Ascending aorta (tissue), 2 donors: Measurements from ENCODE around the gene A1BG. TPM values are rescaled to one million over a fixed set of nuclear protein-coding genes. Genes with fewer than 3 reads are reported as not detected.

ENCODE experiments used
- DNase-seq, 2 donors: peaks; one replicate each; pipeline ENCODE4 v3.0.0-alpha.2; 2019; ENCODE audit warnings: low spot score in 2 of 2
- H3K27ac ChIP-seq, 2 donors: fragments of 200-600 bp; sonication (generic); one replicate each; pipeline ENCODE4 v1.5.1; 2016 to 2017; ENCODE audit warnings: mild to moderate bottlenecking in 1 of 2
- H3K27me3 ChIP-seq: fragments of 200-600 bp; sonication (generic); one replicate; pipeline ENCODE4 v1.5.1; 2017
- H3K36me3 ChIP-seq, 2 donors: fragments of 200-600 bp; sonication (generic); one replicate each; pipeline ENCODE4 v1.5.1; 2016
- H3K4me1 ChIP-seq, 2 donors: fragments of 200-600 bp; sonication (generic); one replicate each; pipeline ENCODE4 v1.5.1; 2016 to 2017; ENCODE audit warnings: mild to moderate bottlenecking in 1 of 2
- H3K4me3 ChIP-seq, 2 donors: fragments of 200-600 bp; sonication (generic); one replicate each; pipeline ENCODE4 v1.5.1; 2016 to 2017; ENCODE audit warnings: mild to moderate bottlenecking in 1 of 2
- H3K9me3 ChIP-seq, 2 donors: fragments of 200-600 bp; sonication (generic); one replicate each; pipeline ENCODE4 v1.5.1; 2016
- CTCF ChIP-seq, 3 experiments: fragments of 200-600 bp in 2 of 3; fragments of 450-650 bp in 1 of 3; sonication (generic) in 2 of 3; IDR thresholded peaks; one replicate each; pipeline ENCODE4 v1.5.1; 2016 to 2019; ENCODE audit warnings: antibody characterized with exemption in 3 of 3, mild to moderate bottlenecking in 1 of 3, moderate library complexity in 1 of 3
- intact Hi-C: fragments of 100-400 bp; cut with DNase I; formaldehyde crosslinking; loops from one replicate; pipeline ENCODE4 v1.15.1; 2023
- total RNA-seq: library from RNA; depleted of rRNA; stranded (reverse); fragments of >200 nt; gene quantifications from one replicate; pipeline ENCODE4 v1.1.0, GENCODE V29; 2016

Gene A1BG
- total RNA-seq, 1 donor from 2014 or later = 0.32 TPM

GRCh38 chr19:58307736-58308135 lies 45.6 kb downstream of the A1BG start:
- intact Hi-C loops = loop anchor here (5.0 to 10.0 kb wide), 2 partner anchors 123 to 1465 kb away; partner anchors contain the start of genes PEG3, ZIM2 and ZNF274
- H3K27ac ChIP-seq = no peak overlapping the region
- peaks cover 0 to 7% of the 10 kb centered on the region in 2 donors for H3K4me1 ChIP-seq
- DNase-seq = no peak
- no peak for TF ChIP-seq CTCF (IDR thresholded peaks at IDR 0.05)
- no peaks in the 10 kb centered on the region for H3K27me3 ChIP-seq
- H3K4me3 ChIP-seq = no peak overlapping the region
- peaks cover 0 to 13% of the 10 kb centered on the region in 2 donors for H3K9me3 ChIP-seq
- peaks cover 8 to 52% of the 10 kb centered on the region in 2 donors for H3K36me3 ChIP-seq

GRCh38 chr19:58305932-58306323 lies 47.4 kb downstream of the A1BG start:
- intact Hi-C loops = loop anchor here (1.0 to 10.0 kb wide), 7 partner anchors 21 to 1464 kb away; partner anchors contain the start of genes PEG3, ZIM2, ZNF274 and ZNF497
- Histone ChIP-seq H3K36me3 (peaks cover 0 to 41% of the 10 kb centered on the region in 2 donors), H3K9me3 (peaks cover 0 to 28% of the 10 kb centered on the region in 2 donors), H3K4me1 (peaks cover 0 to 7% of the 10 kb centered on the region in 2 donors), H3K27me3 (no peaks in the 10 kb centered on the region), H3K27ac (peak overlapping the region; percentile 84 to 91), H3K4me3 (peak overlapping the region; percentile 77 to 87)
- no peak for TF ChIP-seq CTCF (IDR thresholded peaks at IDR 0.05)
- no peak for DNase-seq

GRCh38 chr19:58305065-58305931 lies 48.0 kb downstream of the A1BG start, which contains the start of gene ERVK3-1:
Gene ERVK3-1, plus strand, starts transcription at chr19:58305377. Its CDS starts 6,792 bp downstream, at chr19:58312169.
- Histone ChIP-seq H3K4me1 (peaks cover 0 to 7% of the 10 kb centered on the region in 2 donors), H3K27ac (peak within 1 kb of the TSS; percentile 84 to 91), H3K27me3 (no peaks in the 10 kb centered on the region), H3K4me3 (peak within 1 kb of the TSS; percentile 77 to 87), H3K36me3 (peaks cover 0 to 48% of the 10 kb centered on the region in 2 donors), H3K9me3 (peaks cover 0 to 33% of the 10 kb centered on the region in 2 donors)
- intact Hi-C loops = loop anchor here (1.0 to 10.0 kb wide), 7 partner anchors 22 to 1463 kb away; partner anchors contain the start of genes PEG3, ZIM2, ZNF274 and ZNF497
- peak in 1 of 3 experiments; percentile 48 for TF ChIP-seq CTCF (IDR thresholded peaks at IDR 0.05)
- DNase-seq = peak; percentile 88 to 98

GRCh38 chr19:58304748-58305064 lies 48.6 kb downstream of the A1BG start:
- H3K9me3 ChIP-seq = peaks cover 4 to 39% of the 10 kb centered on the region in 2 donors
- H3K4me3 ChIP-seq = peak overlapping the region; percentile 77 to 87
- DNase-seq = no peak
- intact Hi-C loops = loop anchor here (1.0 to 10.0 kb wide), 7 partner anchors 23 to 1462 kb away; partner anchors contain the start of genes PEG3, ZIM2, ZNF274 and ZNF497
- peaks cover 0 to 7% of the 10 kb centered on the region in 2 donors for H3K4me1 ChIP-seq
- H3K27me3 ChIP-seq = no peaks in the 10 kb centered on the region
- peak overlapping the region; percentile 84 to 91 for H3K27ac ChIP-seq
- H3K36me3 ChIP-seq = peaks cover 3 to 49% of the 10 kb centered on the region in 2 donors
- no peak for TF ChIP-seq CTCF (IDR thresholded peaks at IDR 0.05)

- H3K36me3 ChIP-seq = peaks cover 8 to 48% of the 10 kb centered on the region in 2 donors
- H3K27me3 ChIP-seq = no peaks in the 10 kb centered on the region
- TF ChIP-seq CTCF (IDR thresholded peaks at IDR 0.05) = no peak
- H3K4me1 ChIP-seq = peaks cover 0 to 7% of the 10 kb centered on the region in 2 donors
- H3K27ac ChIP-seq = peak overlapping the region in 1 of 2 donors; percentile 91
- peaks cover 8 to 39% of the 10 kb centered on the region in 2 donors for H3K9me3 ChIP-seq
- no peak for DNase-seq
- peak overlapping the region; percentile 77 to 87 for H3K4me3 ChIP-seq
- intact Hi-C loops = loop anchor here (10.0 kb wide), 1 partner anchor 119 kb away; the partner anchor contains the start of gene ZNF274
Measured at GRCh38 chr19:58304255-58304654, 49.0 kb downstream of the A1BG start.
